ENCODE data around the gene SFXN2. TPM values are rescaled to one million over a fixed set of nuclear protein-coding genes. Genes with fewer than 3 reads are reported as not detected.

SFXN2 gene
- total and polyA plus RNA-seq, 2 donors (not counting 1 experiment from before 2014, with no cell fraction given) = 3.1 to 6.5 TPM

- no peaks in the 10 kb centered on the region for H4K20me1 ChIP-seq (ENCODE audit: control insufficient read depth, extremely low read depth, insufficient read depth, low read length)
- H3K9me3 ChIP-seq (ENCODE audit: control insufficient read depth, insufficient read depth, low read depth, low read length) = no peaks in the 10 kb centered on the region
- TF ChIP-seq EZH2 (IDR thresholded peaks at IDR 0.05; ENCODE audit: low read length, missing control alignments) (no peak), CTCF (conservative IDR thresholded peaks at IDR 0.05 in 1 of 2, IDR thresholded peaks at IDR 0.05 in 1 of 2; ENCODE audit: low read depth in 1 of 2, low read length in 2 of 2) (no peak)
- H3K36me3 ChIP-seq (ENCODE audit: control insufficient read depth, insufficient read depth, low read length) = no peaks in the 10 kb centered on the region
- H3K27ac ChIP-seq (ENCODE audit: insufficient read depth, low read length) = no peak overlapping the region
- DNase-seq (ENCODE audit: low read depth in 2 of 2) = no peak
- no peak overlapping the region for H3K4me3 ChIP-seq (replicated peaks in 1 of 4; ENCODE audit: control extremely low read depth in 1 of 4, insufficient read depth in 1 of 4, low read depth in 3 of 4, low read length in 4 of 4)
- peaks cover 10% of the 10 kb centered on the region for H3K4me1 ChIP-seq (ENCODE audit: control insufficient read depth, extremely low read depth, insufficient read depth, low read length)
- no peak overlapping the region for H2AFZ ChIP-seq (ENCODE audit: low read length)
- H3K27me3 ChIP-seq (ENCODE audit: control insufficient read depth, insufficient read depth, low read length) = no peaks in the 10 kb centered on the region
- no peak overlapping the region for H3K4me2 ChIP-seq (ENCODE audit: extremely low read depth, insufficient read depth, low read length)
- H3K9ac ChIP-seq (ENCODE audit: insufficient read depth, low read length) = no peak overlapping the region
- H3K79me2 ChIP-seq (ENCODE audit: control insufficient read depth, insufficient read depth, low read length) = peaks cover 2% of the 10 kb centered on the region
These were observed 77.4 kb downstream of the SFXN2 start for GRCh38 chr10:102791754-102792395.

Other genes starting within 250 kb of the SFXN2 start
- 94.8 and 128 TPM in 2 replicates for gene ACTR1A, start 211.9 kb upstream of the SFXN2 start, total RNA-seq
- gene ACTR1A, start 211.9 kb upstream of the SFXN2 start, polyA plus RNA-seq = 125 and 155 TPM in 2 replicates
- gene SUFU, start 210.7 kb upstream of the SFXN2 start, total RNA-seq = 2.6 and 4.3 TPM in 2 replicates
- gene SUFU, start 210.7 kb upstream of the SFXN2 start, polyA plus RNA-seq = 5.6 and 8.2 TPM in 2 replicates
- gene TRIM8, start 70.2 kb upstream of the SFXN2 start, total RNA-seq = 80.9 and 143 TPM in 2 replicates
- 93.2 and 152 TPM in 2 replicates for gene TRIM8, start 70.2 kb upstream of the SFXN2 start, polyA plus RNA-seq
- gene ARL3, start 239 bp upstream of the SFXN2 start, total RNA-seq = 8.5 and 10.6 TPM in 2 replicates
- gene ARL3, start 239 bp upstream of the SFXN2 start, polyA plus RNA-seq = 22.0 and 22.9 TPM in 2 replicates
- 28.8 and 40.0 TPM in 2 replicates for gene WBP1L, start 29.3 kb downstream of the SFXN2 start, total RNA-seq
- gene WBP1L, start 29.3 kb downstream of the SFXN2 start, polyA plus RNA-seq = 33.7 and 36.8 TPM in 2 replicates
- gene CYP17A1, start 122.8 kb downstream of the SFXN2 start, total RNA-seq = not detected in 2 replicates
- not detected in 2 replicates for gene CYP17A1, start 122.8 kb downstream of the SFXN2 start, polyA plus RNA-seq
- gene BORCS7, start 139.6 kb downstream of the SFXN2 start, total RNA-seq = 15.5 and 17.2 TPM in 2 replicates
- gene BORCS7, start 139.6 kb downstream of the SFXN2 start, polyA plus RNA-seq = 26.9 and 48.8 TPM in 2 replicates
- 8.1 and 10.5 TPM in 2 replicates for gene AS3MT, start 154.8 kb downstream of the SFXN2 start, total RNA-seq
- 6.1 and 11.4 TPM in 2 replicates for gene AS3MT, start 154.8 kb downstream of the SFXN2 start, polyA plus RNA-seq
- gene CNNM2, start 203.7 kb downstream of the SFXN2 start, total RNA-seq = 4.4 and 6.1 TPM in 2 replicates
- gene CNNM2, start 203.7 kb downstream of the SFXN2 start, polyA plus RNA-seq = 3.4 and 4.7 TPM in 2 replicates

Measured in fibroblast of lung (primary cell).